ENCODE data around the gene GPR179.

- no peak for TF ChIP-seq CTCF (IDR thresholded peaks at IDR 0.05; ENCODE audit: poor library complexity, severe bottlenecking)
- TF ChIP-seq EP300 (conservative IDR thresholded peaks at IDR 0.05; ENCODE audit: poor library complexity, severe bottlenecking) = no peak
- no peak for TF ChIP-seq POLR2AphosphoS5 (IDR thresholded peaks at IDR 0.05)
- no peak for TF ChIP-seq REST (IDR thresholded peaks at IDR 0.05; ENCODE audit: borderline replicate concordance)
- TF ChIP-seq MXI1 (conservative IDR thresholded peaks at IDR 0.05; ENCODE audit: poor library complexity, severe bottlenecking) = no peak
- TF ChIP-seq EZH2 (IDR thresholded peaks at IDR 0.05; ENCODE audit: borderline replicate concordance, insufficient read depth, low read length, poor library complexity, severe bottlenecking) = no peak
- TF ChIP-seq TAF1 (IDR thresholded peaks at IDR 0.05; ENCODE audit: low read depth) = no peak
These were observed 25.5 kb upstream of the GPR179 start for GRCh38 chr17:38369124-38369886.
